HG02973 (cell line): ENCODE measurements around the gene NUP54.

Source experiments
- ATAC-seq: cut with Tn5 transposase; IDR thresholded peaks from one replicate; pipeline ENCODE4 v1.9.1; 2021; ENCODE audit warnings: moderate library complexity; ENCODE audit not compliant: unreplicated experiment

The NUP54 gene

DNA sequence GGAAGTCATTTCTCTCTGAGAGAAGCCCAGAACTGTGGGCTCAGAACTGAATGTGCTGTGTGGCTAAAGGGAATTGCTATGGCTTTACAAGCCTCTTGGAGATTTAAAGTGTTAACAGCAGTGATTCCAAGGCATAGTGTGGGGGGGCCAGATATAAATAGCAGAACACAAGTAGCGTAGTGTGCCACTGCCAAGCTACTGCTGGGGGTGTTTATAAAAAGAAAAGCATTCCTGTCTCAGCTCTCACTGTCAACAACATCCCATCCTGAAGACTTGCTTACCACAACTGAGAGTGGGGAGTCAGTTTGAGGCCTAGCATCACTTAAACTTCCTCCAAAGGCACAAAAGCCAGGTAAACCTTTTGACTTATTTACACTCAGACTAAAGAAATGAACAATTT is 73.7 kb downstream of the NUP54 start, which contains the start of gene ART3:
Gene ART3 (plus strand): TSS at position 242 of the 400 bp plus-strand sequence. CDS start 1,181 bp downstream, outside the sequence.
- no peak for ATAC-seq

- ATAC-seq = no peak
Observed at GRCh38 chr4:76072760-76073159, 75.4 kb downstream of the NUP54 start.

DNA sequence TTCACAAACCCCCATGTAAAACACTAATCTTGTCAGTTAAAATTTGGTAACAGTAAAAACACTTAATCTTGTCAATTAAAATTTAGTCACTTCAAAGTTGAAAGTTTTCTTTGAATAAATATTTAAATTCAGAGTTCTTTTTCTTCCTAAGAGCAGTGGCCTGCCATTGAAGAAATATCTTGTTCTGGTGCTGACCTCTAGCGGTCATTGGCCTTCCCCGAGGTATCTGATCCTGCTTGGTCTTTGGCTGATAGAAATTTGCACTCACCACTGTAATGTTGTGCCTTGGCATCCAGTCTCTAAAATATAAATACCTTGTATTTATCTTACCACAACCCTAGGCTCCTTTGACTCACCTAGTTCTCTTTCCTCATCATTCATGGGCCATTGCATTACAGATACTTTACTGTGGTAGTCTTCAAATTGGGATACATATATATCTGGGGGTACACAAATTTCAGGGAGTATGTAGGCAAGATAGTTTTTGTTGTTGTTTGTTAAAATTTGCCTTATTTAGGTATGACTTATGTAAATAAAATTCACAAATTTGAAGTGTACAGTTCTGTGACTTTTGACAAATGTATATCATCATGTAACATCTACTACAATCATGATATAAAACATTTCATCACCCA is 80.4 kb downstream of the NUP54 start:
- peak; percentile 88 for ATAC-seq

GRCh38 chr4:76066546-76066945 is 81.7 kb downstream of the NUP54 start:
- ATAC-seq = no peak
